HepG2 (cell line): Measurements from ENCODE around the gene TMEM63B. TPM values are rescaled to one million over a fixed set of nuclear protein-coding genes. Genes with fewer than 3 reads are reported as not detected.

ENCODE experiments used
- MIER2 ChIP-seq: IDR thresholded peaks from 2 replicates; pipeline ENCODE4 v1.6.1; 2016; ENCODE audit warnings: missing biosample characterization, missing genetic modification reagents
- MTF1 ChIP-seq: sonication (generic); formaldehyde crosslinking; IDR thresholded peaks from 2 replicates; pipeline ENCODE4 v1.5.0; 2020; ENCODE audit warnings: missing genetic modification reagents
- NFAT5 ChIP-seq: sonication (generic); formaldehyde crosslinking; IDR thresholded peaks from 2 replicates; pipeline ENCODE4 v1.4.0; 2020; ENCODE audit warnings: missing genetic modification reagents
- POLR2AphosphoS5 ChIP-seq: IDR thresholded peaks from 2 replicates; pipeline ENCODE4 v1.6.1; 2012; ENCODE audit warnings: low read depth, low read length
- POLR2G ChIP-seq: fragments of 200-400 bp; formaldehyde crosslinking; IDR thresholded peaks from 2 replicates; pipeline ENCODE4 v1.6.1; 2018; ENCODE audit warnings: mild to moderate bottlenecking, low read depth, low read length, moderate library complexity
- TRIM24 ChIP-seq: sonication (generic); formaldehyde crosslinking; IDR thresholded peaks from 2 replicates; pipeline ENCODE4 v1.8.0; 2022; ENCODE audit warnings: mild to moderate bottlenecking, missing genetic modification reagents
- ZBTB42 ChIP-seq: sonication (generic); formaldehyde crosslinking; IDR thresholded peaks from 2 replicates; pipeline ENCODE4 v1.5.0; 2020; ENCODE audit warnings: mild to moderate bottlenecking, missing genetic modification reagents
- ZNF10 ChIP-seq: sonication (generic); formaldehyde crosslinking; IDR thresholded peaks from 2 replicates; pipeline ENCODE4 v1.4.0; 2020; ENCODE audit warnings: mild to moderate bottlenecking, low read depth, missing genetic modification reagents, borderline replicate concordance
- ZNF280D ChIP-seq: sonication (generic); formaldehyde crosslinking; IDR thresholded peaks from 2 replicates; pipeline ENCODE4 v1.5.1; 2020; ENCODE audit warnings: mild to moderate bottlenecking, missing genetic modification reagents
- ZNF296 ChIP-seq: sonication (generic); formaldehyde crosslinking; conservative IDR thresholded peaks from 2 replicates; pipeline ENCODE4 v1.5.0; 2020; ENCODE audit warnings: mild to moderate bottlenecking, missing genetic modification reagents
- ZNF3 ChIP-seq: IDR thresholded peaks from 2 replicates; pipeline ENCODE4 v1.7.0; 2017; ENCODE audit warnings: inconsistent platforms
- ZNF646 ChIP-seq: sonication (generic); formaldehyde crosslinking; IDR thresholded peaks from 2 replicates; pipeline ENCODE4 v1.9.0; 2021; ENCODE audit warnings: mild to moderate bottlenecking, missing genetic modification reagents
- polyA plus RNA-seq, 8 experiments: library from polyadenylated mRNA; depleted of rRNA in 3 of 8; stranded (reverse) in 7 of 8; unstranded in 1 of 8; fragments of >200 nt; fragmentation: Illumina TruSeq in 4 of 8; extraction: Trizol in 4 of 8; gene quantifications; 2 replicates each; pipeline versions ENCODE4 v1.2.1 to v1.2.3, GENCODE V29; 2011 to 2016; ENCODE audit warnings: low read depth in 4 of 8, missing spikeins in 1 of 8, mixed read lengths in 1 of 8; ENCODE audit not compliant: insufficient read depth in 1 of 8
- total RNA-seq, 5 experiments: library from RNA; depleted of rRNA; stranded (reverse); fragments of >200 nt; fragmentation: Illumina TruSeq; extraction: Trizol; gene quantifications; 2 replicates each; pipeline ENCODE4 v1.2.3, GENCODE V29; 2016; ENCODE audit warnings: low read depth in 1 of 5

TMEM63B gene
- total and polyA plus RNA-seq, 2 of the 13 experiments (the other 11 are each of a cell fraction or from before 2014, with no cell fraction given): 27.4 to 75.8 TPM

- TF ChIP-seq NFAT5 (CRISPR knock-in tag): no peak
- no peak for TF ChIP-seq MIER2
- no peak for TF ChIP-seq ZNF646
- TF ChIP-seq MTF1 (CRISPR knock-in tag): no peak
- no peak for TF ChIP-seq ZNF296 (CRISPR knock-in tag)
- peak; percentile 30; the same call in 1 of the 2 replicates for TF ChIP-seq POLR2AphosphoS5
- no peak for TF ChIP-seq TRIM24 (CRISPR knock-in tag)
- no peak for TF ChIP-seq ZNF3
- 0 out of 2 replicates have a peak, but pooled peaks have one; percentile 13 for TF ChIP-seq ZBTB42 (CRISPR knock-in tag)
- no peak for TF ChIP-seq ZNF280D (CRISPR knock-in tag)
- no peak for TF ChIP-seq ZNF10
- peak; percentile 40; the same call in 1 of the 2 replicates for TF ChIP-seq POLR2G
Measured at GRCh38 chr6:44080561-44081521, 46.5 kb upstream of the TMEM63B start (continued).
